OCI-LY1 (cell line): ENCODE measurements around the gene CARNS1.

Source experiments
- EZH2 ChIP-seq: fragments of 200-600 bp; sonication (generic), shearing (Covaris generic); IDR thresholded peaks from 2 replicates; pipeline ENCODE4 v1.8.0; 2017; ENCODE audit warnings: borderline replicate concordance, mixed run types, mild to moderate bottlenecking, antibody characterized with exemption, low read length, moderate library complexity, mixed read lengths
- TF ChIP-seq, protein P1 (sequence below): fragments of 200-600 bp; sonication (generic), shearing (Covaris generic); IDR thresholded peaks from 2 replicates; pipeline ENCODE4 v1.5.1; 2017; ENCODE audit warnings: mild to moderate bottlenecking, antibody characterized with exemption, low read length, moderate library complexity, mixed read lengths

DNA sequence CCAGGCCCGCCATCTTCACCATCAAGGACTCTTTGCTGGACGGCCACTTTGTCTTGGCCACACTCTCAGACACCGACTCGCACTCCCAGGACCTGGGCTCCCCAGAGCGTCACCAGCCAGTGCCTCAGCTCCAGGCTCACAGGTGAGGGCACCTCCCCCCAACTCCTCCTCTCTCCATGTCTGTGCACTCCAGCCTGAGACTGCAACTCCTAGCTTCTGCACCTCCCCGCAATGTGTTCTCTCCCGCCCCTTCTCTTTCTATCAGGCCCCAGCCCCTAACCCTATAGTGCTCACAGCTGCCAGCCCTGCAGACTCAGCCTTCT lies 19.3 kb upstream of the CARNS1 start:
- TF ChIP-seq, protein P1, sequence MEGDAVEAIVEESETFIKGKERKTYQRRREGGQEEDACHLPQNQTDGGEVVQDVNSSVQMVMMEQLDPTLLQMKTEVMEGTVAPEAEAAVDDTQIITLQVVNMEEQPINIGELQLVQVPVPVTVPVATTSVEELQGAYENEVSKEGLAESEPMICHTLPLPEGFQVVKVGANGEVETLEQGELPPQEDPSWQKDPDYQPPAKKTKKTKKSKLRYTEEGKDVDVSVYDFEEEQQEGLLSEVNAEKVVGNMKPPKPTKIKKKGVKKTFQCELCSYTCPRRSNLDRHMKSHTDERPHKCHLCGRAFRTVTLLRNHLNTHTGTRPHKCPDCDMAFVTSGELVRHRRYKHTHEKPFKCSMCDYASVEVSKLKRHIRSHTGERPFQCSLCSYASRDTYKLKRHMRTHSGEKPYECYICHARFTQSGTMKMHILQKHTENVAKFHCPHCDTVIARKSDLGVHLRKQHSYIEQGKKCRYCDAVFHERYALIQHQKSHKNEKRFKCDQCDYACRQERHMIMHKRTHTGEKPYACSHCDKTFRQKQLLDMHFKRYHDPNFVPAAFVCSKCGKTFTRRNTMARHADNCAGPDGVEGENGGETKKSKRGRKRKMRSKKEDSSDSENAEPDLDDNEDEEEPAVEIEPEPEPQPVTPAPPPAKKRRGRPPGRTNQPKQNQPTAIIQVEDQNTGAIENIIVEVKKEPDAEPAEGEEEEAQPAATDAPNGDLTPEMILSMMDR, result no peak
- TF ChIP-seq EZH2, result no peak
